22Rv1 (cell line): ENCODE measurements around the gene OVAAL.

Experiments
- CTCF ChIP-seq: fragments of 450-650 bp; IDR thresholded peaks from 2 replicates; pipeline ENCODE4 v1.5.1; 2017; ENCODE audit warnings: mild to moderate bottlenecking
- ZFX ChIP-seq: fragments of 450-650 bp; IDR thresholded peaks from 2 replicates; pipeline ENCODE4 v1.6.1; 2017; ENCODE audit warnings: antibody characterized with exemption, borderline replicate concordance

GRCh38 chr1:180542838-180543145, 16.0 kb upstream of the OVAAL start:
- no peak for TF ChIP-seq CTCF
- TF ChIP-seq ZFX: no peak
